GM12878 (cell line): Measurements from ENCODE around the gene CHCHD1. TPM values are rescaled to one million over a fixed set of nuclear protein-coding genes. Genes with fewer than 3 reads are reported as not detected.

ENCODE experiments used
- ATAC-seq: fragments of 200-7000 bp; cut with Tn5 transposase; 3 replicates; pipeline ENCODE4 v1.9.1; 2020; ENCODE audit warnings: mild to moderate bottlenecking, moderate library complexity
- BruUV-seq: library from RNA; stranded (reverse); fragments of 400-500 nt; replicated peaks from 2 replicates; lab custom pipeline; 2021; lab: Mats Ljungman, UMichigan
- CTCF ChIA-PET: fragments of 300-600 bp; sonication (Branson Sonifier 250); formaldehyde crosslinking; extraction: SDS; loops from one replicate; lab custom pipeline; 2021; ENCODE audit warnings: inconsistent platforms; lab: Yijun Ruan, JAX
- POLR2A ChIA-PET: fragments of 350-600 bp; formaldehyde crosslinking; extraction: SDS; loops from one replicate; lab custom pipeline; 2021; ENCODE audit warnings: inconsistent platforms; lab: Charles Lee
- RAD21 ChIA-PET: fragments of 300-600 bp; sonication (Branson Sonifier 250); formaldehyde crosslinking; loops from one replicate; lab custom pipeline; 2023; ENCODE audit warnings: antibody characterized with exemption; ENCODE audit not compliant: unreplicated experiment; lab: Charles Lee
- SMC1A ChIA-PET: fragments of 300-600 bp; sonication (Branson Sonifier 250); formaldehyde crosslinking; loops from one replicate; lab custom pipeline; 2023; ENCODE audit not compliant: unreplicated experiment, uncharacterized antibody; lab: Charles Lee
- DNase-seq: peaks from one replicate; pipeline ENCODE4 v3.0.0-alpha.2; 2011; ENCODE audit warnings: low read depth, low spot score
- FAIRE-seq: peaks from 3 replicates; lab custom pipeline; 2011; peaks lifted over from hg19 to GRCh38; lab: Jason Lieb, UNC
- H2AFZ ChIP-seq: 2 replicates; pipeline ENCODE4 v1.6.0; 2011; ENCODE audit warnings: low read depth, low read length, control low read depth; ENCODE audit not compliant: control insufficient read depth
- H3K27ac ChIP-seq: 2 replicates; pipeline ENCODE4 v1.5.1; 2011; ENCODE audit warnings: control low read depth; ENCODE audit not compliant: control insufficient read depth, insufficient read depth
- H3K27me3 ChIP-seq, 2 experiments: replicated peaks in 1 of 2; 2 replicates each; pipeline versions ENCODE4 v1.6.0 to v1.6.1; 2011; ENCODE audit warnings: low read length in 1 of 2; ENCODE audit not compliant: control insufficient read depth in 2 of 2, insufficient read depth in 2 of 2
- H3K36me3 ChIP-seq, 2 experiments: 2 replicates each; pipeline ENCODE4 v1.5.1; 2011; ENCODE audit warnings: low read length in 1 of 2; ENCODE audit not compliant: control insufficient read depth in 2 of 2, insufficient read depth in 2 of 2
- H3K4me1 ChIP-seq: 2 replicates; pipeline ENCODE4 v1.6.1; 2011; ENCODE audit warnings: mild to moderate bottlenecking, low read length, moderate library complexity, mixed read lengths; ENCODE audit not compliant: control insufficient read depth, insufficient read depth
- H3K4me2 ChIP-seq: 2 replicates; pipeline ENCODE4 v1.6.0; 2011; ENCODE audit warnings: control low read depth; ENCODE audit not compliant: control insufficient read depth, insufficient read depth
- H3K4me3 ChIP-seq: fragments of 200-600 bp; sonication (generic); 2 replicates; pipeline ENCODE4 v1.5.1; 2016
- H3K79me2 ChIP-seq: 2 replicates; pipeline ENCODE4 v1.6.0; 2011; ENCODE audit warnings: low read length; ENCODE audit not compliant: control insufficient read depth, insufficient read depth
- H3K9ac ChIP-seq: 2 replicates; pipeline ENCODE4 v1.8.0; 2011; ENCODE audit warnings: low read length, control low read depth, mixed read lengths; ENCODE audit not compliant: control insufficient read depth, insufficient read depth
- H3K9me3 ChIP-seq: replicated peaks from 3 replicates; pipeline ENCODE4 v1.5.1; 2011; ENCODE audit warnings: mild to moderate bottlenecking, low read length; ENCODE audit not compliant: control insufficient read depth, insufficient read depth
- H4K20me1 ChIP-seq: 2 replicates; pipeline ENCODE4 v1.6.0; 2011; ENCODE audit not compliant: control insufficient read depth, insufficient read depth
- CBX5 ChIP-seq: sonication (generic); IDR thresholded peaks from 2 replicates; pipeline ENCODE4 v1.6.1; 2016; ENCODE audit warnings: low read depth, moderate library complexity, mild to moderate bottlenecking, inconsistent platforms
- CREM ChIP-seq: IDR thresholded peaks from 2 replicates; pipeline ENCODE4 v1.6.1; 2014; ENCODE audit warnings: antibody characterized with exemption, low read depth
- POLR2A ChIP-seq: IDR thresholded peaks from 2 replicates; pipeline ENCODE4 v1.6.1; 2011; ENCODE audit warnings: low read depth, mild to moderate bottlenecking, low read length
- STAT1 ChIP-seq: fragments of 450-650 bp; conservative IDR thresholded peaks from 2 replicates; pipeline ENCODE4 v1.6.1; 2014; ENCODE audit warnings: antibody characterized with exemption, mild to moderate bottlenecking
- STAT3 ChIP-seq: IDR thresholded peaks from 2 replicates; pipeline ENCODE4 v1.6.1; 2011; ENCODE audit warnings: low read depth, low read length, improper control_type of control experiment
- whole genome bisulfite sequencing: methylation state at CpG from one replicate; pipeline ENCODE4 v1.1.6; 2016; ENCODE audit warnings: low lambda C conversion rate; ENCODE audit not compliant: insufficient replicate concordance, insufficient coverage; ENCODE audit errors: missing lambda C conversion rate; 5-methylcytosine and 5-hydroxymethylcytosine counted together
- in situ Hi-C: fragments of 300-500 bp; cut with MboI; formaldehyde crosslinking; loops from 9 replicates; pipeline ENCODE4 v1.14.3; 2018; ENCODE audit warnings: mixed read lengths
- intact Hi-C: fragments of 100-400 bp; cut with micrococcal nuclease; formaldehyde crosslinking; loops from one replicate; pipeline ENCODE4 v1.14.2; 2022; ENCODE audit not compliant: unreplicated experiment
- polyA plus RNA-seq, 11 experiments: library from polyadenylated mRNA; depleted of rRNA in 4 of 11; unstranded in 6 of 11; stranded (reverse) in 5 of 11; fragments of >200 nt; fragmentation: Nextera tagmentation in 4 of 11; fragmentation: Illumina TruSeq in 1 of 11; extraction: Ambion mirVana in 4 of 11; extraction: Trizol in 1 of 11; gene quantifications; 1 replicate in 1 of 11; 2 replicates in 10 of 11; pipeline versions ENCODE4 v1.2.1 to v1.2.3, GENCODE V29; 2011 to 2016; ENCODE audit warnings: inconsistent platforms in 2 of 11, missing spikeins in 2 of 11, low read depth in 1 of 11
- total RNA-seq, 4 experiments: library from RNA; depleted of rRNA in 3 of 4; stranded (reverse); fragments of >200 nt in 3 of 4; fragmentation: Illumina TruSeq in 1 of 4; extraction: Trizol in 1 of 4; gene quantifications; 2 replicates each; pipeline versions ENCODE4 v1.2.1 to v1.2.3, GENCODE V29; 2013 to 2021
- TF ChIP-seq, protein P1 (sequence below): fragments of 150-350 bp; IDR thresholded peaks from 2 replicates; pipeline ENCODE4 v1.6.1; 2016; ENCODE audit warnings: low read depth, low read length
- TF ChIP-seq, protein P2 (sequence below): fragments of 450-650 bp; IDR thresholded peaks from 2 replicates; pipeline ENCODE4 v1.6.1; 2016; ENCODE audit warnings: mild to moderate bottlenecking

Gene CHCHD1
- total and polyA plus RNA-seq, 10 of the 15 experiments (the other 5 are each of a cell fraction or from before 2014, with no cell fraction given), result 35.0 to 132 (median 70.0) TPM

DNA sequence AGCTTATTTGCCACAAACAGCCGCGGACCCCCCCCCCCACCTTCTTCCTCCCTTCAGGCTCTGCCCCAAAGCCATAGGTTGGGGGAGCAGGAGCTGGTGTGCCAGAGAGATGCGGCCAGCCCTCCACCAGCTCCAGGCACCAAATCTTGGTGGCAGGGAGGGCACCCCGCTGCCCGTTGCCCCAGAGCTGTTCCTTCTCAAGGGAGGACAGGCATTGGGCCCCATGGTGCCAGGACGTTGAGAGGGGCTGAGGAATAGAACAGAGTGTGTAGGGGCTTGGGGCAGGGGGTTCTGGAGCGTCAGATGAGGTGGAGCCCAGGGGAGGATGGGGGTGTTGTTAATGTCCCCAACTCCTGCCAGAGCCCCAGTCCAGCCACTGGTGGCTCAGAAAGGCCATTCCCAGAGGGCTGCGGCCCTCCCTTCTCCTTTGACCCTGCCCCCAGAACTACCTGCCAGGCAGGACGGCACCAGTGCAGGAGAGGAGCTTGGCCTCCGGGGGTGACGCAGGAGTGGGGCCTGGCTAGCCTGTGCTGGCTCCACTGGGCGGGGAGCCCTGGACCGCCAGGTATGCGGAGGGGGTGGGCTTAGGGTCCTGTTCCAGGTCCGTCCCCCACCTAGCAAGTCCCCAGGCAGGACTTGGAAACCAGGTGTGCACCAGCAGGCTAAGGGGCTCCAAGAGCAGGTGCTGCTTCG lies 47.7 kb upstream of the CHCHD1 start:
- Histone ChIP-seq H3K79me2 (peaks cover 22% of the 10 kb centered on the region), H3K4me2 (no peak overlapping the region), H3K4me1 (no peaks in the 10 kb centered on the region; the same call in 1 of the 2 replicates), H4K20me1 (no peaks in the 10 kb centered on the region), H3K27ac (no peak overlapping the region), H3K36me3 (no peaks in the 10 kb centered on the region; a peak in 1 of 4 replicates), H3K9me3 (no peaks in the 10 kb centered on the region), H2AFZ (no peak overlapping the region), H3K4me3 (no peak overlapping the region), H3K27me3 (no peaks in the 10 kb centered on the region), H3K9ac (no peak overlapping the region)
- WGBS, result 86% methylated on average over 16 of the region's 16 CpGs
- TF ChIP-seq STAT3, result no peak
- TF ChIP-seq POLR2A, result peak; percentile 27; the same call in 1 of the 2 replicates
- TF ChIP-seq CREM, result no peak
- TF ChIP-seq, protein P1, sequence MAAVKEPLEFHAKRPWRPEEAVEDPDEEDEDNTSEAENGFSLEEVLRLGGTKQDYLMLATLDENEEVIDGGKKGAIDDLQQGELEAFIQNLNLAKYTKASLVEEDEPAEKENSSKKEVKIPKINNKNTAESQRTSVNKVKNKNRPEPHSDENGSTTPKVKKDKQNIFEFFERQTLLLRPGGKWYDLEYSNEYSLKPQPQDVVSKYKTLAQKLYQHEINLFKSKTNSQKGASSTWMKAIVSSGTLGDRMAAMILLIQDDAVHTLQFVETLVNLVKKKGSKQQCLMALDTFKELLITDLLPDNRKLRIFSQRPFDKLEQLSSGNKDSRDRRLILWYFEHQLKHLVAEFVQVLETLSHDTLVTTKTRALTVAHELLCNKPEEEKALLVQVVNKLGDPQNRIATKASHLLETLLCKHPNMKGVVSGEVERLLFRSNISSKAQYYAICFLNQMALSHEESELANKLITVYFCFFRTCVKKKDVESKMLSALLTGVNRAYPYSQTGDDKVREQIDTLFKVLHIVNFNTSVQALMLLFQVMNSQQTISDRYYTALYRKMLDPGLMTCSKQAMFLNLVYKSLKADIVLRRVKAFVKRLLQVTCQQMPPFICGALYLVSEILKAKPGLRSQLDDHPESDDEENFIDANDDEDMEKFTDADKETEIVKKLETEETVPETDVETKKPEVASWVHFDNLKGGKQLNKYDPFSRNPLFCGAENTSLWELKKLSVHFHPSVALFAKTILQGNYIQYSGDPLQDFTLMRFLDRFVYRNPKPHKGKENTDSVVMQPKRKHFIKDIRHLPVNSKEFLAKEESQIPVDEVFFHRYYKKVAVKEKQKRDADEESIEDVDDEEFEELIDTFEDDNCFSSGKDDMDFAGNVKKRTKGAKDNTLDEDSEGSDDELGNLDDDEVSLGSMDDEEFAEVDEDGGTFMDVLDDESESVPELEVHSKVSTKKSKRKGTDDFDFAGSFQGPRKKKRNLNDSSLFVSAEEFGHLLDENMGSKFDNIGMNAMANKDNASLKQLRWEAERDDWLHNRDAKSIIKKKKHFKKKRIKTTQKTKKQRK, result no peak
- TF ChIP-seq, protein P2, sequence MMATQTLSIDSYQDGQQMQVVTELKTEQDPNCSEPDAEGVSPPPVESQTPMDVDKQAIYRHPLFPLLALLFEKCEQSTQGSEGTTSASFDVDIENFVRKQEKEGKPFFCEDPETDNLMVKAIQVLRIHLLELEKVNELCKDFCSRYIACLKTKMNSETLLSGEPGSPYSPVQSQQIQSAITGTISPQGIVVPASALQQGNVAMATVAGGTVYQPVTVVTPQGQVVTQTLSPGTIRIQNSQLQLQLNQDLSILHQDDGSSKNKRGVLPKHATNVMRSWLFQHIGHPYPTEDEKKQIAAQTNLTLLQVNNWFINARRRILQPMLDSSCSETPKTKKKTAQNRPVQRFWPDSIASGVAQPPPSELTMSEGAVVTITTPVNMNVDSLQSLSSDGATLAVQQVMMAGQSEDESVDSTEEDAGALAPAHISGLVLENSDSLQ, result no peak
- no peak for TF ChIP-seq CBX5
- TF ChIP-seq STAT1, result no peak
- intact Hi-C loops (no loop called here), in situ Hi-C loops (no loop called here)
- no TSS peak for BruUV-seq
- ChIA-PET POLR2A (interaction anchor here (0.6 to 2.4 kb wide), 5 partner anchors 9 to 217 kb away, joined by 3 to 13 read pairs (median 4); partner anchors contain the start of gene SEC24C), RAD21 (interaction anchor here (0.9 kb wide), 1 partner anchor 11 kb away, joined by 3 read pairs; no protein-coding TSS in a partner anchor), SMC1A (interaction anchor here (0.8 kb wide), 1 partner anchor 9 kb away, joined by 4 read pairs; no protein-coding TSS in a partner anchor), CTCF (interaction anchor here (0.6 to 1.9 kb wide), 5 partner anchors 9 to 76 kb away, joined by 3 to 5 read pairs (median 3); partner anchors contain the start of gene CHCHD1)
- DNase-seq (no peak), FAIRE-seq (no peak), ATAC-seq (no peak)
